RWPE1 (cell line): ENCODE measurements around the gene EHD4.

ENCODE experiments used
- CTCF ChIA-PET: fragments of 350-600 bp; sonication (Branson Sonifier 250); formaldehyde crosslinking; extraction: SDS; loops from one replicate; lab custom pipeline; 2021; lab: Yijun Ruan, JAX
- POLR2A ChIA-PET: fragments of 400-600 bp; formaldehyde crosslinking; extraction: SDS; loops from one replicate; lab custom pipeline; 2020; ENCODE audit warnings: antibody characterized with exemption; ENCODE audit not compliant: low non-redundant PET; lab: Yijun Ruan, JAX
- DNase-seq: peaks from one replicate; pipeline ENCODE4 v3.0.0; 2012; ENCODE audit warnings: low spot score
- H3K27ac ChIP-seq: fragments of 450-650 bp; 2 replicates; pipeline ENCODE4 v1.5.1; 2017
- TF ChIP-seq, protein P1 (sequence below): fragments of 450-650 bp; conservative IDR thresholded peaks from 2 replicates; pipeline ENCODE4 v1.5.1; 2017; ENCODE audit warnings: low read depth, mild to moderate bottlenecking

Gene EHD4

GRCh38 chr15:41978534-41978933 lies 6.2 kb upstream of the EHD4 start:
- TF ChIP-seq, protein P1, sequence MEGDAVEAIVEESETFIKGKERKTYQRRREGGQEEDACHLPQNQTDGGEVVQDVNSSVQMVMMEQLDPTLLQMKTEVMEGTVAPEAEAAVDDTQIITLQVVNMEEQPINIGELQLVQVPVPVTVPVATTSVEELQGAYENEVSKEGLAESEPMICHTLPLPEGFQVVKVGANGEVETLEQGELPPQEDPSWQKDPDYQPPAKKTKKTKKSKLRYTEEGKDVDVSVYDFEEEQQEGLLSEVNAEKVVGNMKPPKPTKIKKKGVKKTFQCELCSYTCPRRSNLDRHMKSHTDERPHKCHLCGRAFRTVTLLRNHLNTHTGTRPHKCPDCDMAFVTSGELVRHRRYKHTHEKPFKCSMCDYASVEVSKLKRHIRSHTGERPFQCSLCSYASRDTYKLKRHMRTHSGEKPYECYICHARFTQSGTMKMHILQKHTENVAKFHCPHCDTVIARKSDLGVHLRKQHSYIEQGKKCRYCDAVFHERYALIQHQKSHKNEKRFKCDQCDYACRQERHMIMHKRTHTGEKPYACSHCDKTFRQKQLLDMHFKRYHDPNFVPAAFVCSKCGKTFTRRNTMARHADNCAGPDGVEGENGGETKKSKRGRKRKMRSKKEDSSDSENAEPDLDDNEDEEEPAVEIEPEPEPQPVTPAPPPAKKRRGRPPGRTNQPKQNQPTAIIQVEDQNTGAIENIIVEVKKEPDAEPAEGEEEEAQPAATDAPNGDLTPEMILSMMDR, result no peak
- DNase-seq, result no peak
- POLR2A ChIA-PET, result no interaction called here
- no peak overlapping the region for H3K27ac ChIP-seq
- CTCF ChIA-PET, result interaction anchor here (0.6 to 3.0 kb wide), 2 partner anchors 10 to 44 kb away, joined by 3 to 13 read pairs; no protein-coding TSS in a partner anchor

- DNase-seq, result no peak
- TF ChIP-seq, protein P1, result no peak
- no peak overlapping the region for H3K27ac ChIP-seq
- ChIA-PET CTCF (interaction anchor here (0.6 to 3.0 kb wide), 2 partner anchors 11 to 44 kb away, joined by 3 to 13 read pairs; no protein-coding TSS in a partner anchor), POLR2A (no interaction called here)
Observed at GRCh38 chr15:41977757-41978383, 5.5 kb upstream of the EHD4 start.

DNA sequence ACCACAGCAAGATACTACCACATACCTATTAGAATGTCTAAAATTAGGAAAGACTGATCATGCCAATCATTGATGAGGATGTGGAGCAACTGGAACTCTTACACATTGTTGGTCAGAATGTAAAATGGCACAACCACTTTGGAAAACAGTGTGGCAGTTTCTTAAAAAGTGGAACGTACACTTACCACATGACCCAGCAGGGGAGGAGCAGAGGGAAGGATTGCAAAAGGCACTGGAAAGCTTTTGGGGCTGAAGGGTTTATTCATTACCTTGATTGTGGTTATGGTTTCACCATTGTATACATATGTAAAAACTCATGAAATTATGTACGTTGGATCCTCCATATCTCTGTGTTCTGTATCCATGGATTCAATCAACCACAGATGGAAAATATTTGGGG lies 3.3 kb upstream of the EHD4 start:
- DNase-seq, result no peak
- POLR2A ChIA-PET, result no interaction called here
- CTCF ChIA-PET, result no interaction called here
- TF ChIP-seq, protein P1, result no peak
- no peak overlapping the region for H3K27ac ChIP-seq

- TF ChIP-seq, protein P1, result no peak
- no peak for DNase-seq
- H3K27ac ChIP-seq, result no peak overlapping the region
- ChIA-PET POLR2A (no interaction called here), CTCF (interaction anchor here (2.8 kb wide), 1 partner anchor 15 kb away, joined by 10 read pairs; no protein-coding TSS in a partner anchor)
Observed at GRCh38 chr15:41974041-41974440, 1.7 kb upstream of the EHD4 start.

GRCh38 chr15:41971895-41972252 lies 483 bp downstream of the EHD4 start:
- peak overlapping the region; percentile 80 for H3K27ac ChIP-seq
- DNase-seq, result no peak
- POLR2A ChIA-PET, result interaction anchor here (1.6 kb wide), 1 partner anchor 133 kb away, joined by 3 read pairs; the partner anchor contains the start of gene PLA2G4B
- CTCF ChIA-PET, result interaction anchor here (0.6 to 2.8 kb wide), 3 partner anchors 17 to 1362 kb away, joined by 3 to 10 read pairs (median 4); no protein-coding TSS in a partner anchor
- TF ChIP-seq, protein P1, result no peak

DNA sequence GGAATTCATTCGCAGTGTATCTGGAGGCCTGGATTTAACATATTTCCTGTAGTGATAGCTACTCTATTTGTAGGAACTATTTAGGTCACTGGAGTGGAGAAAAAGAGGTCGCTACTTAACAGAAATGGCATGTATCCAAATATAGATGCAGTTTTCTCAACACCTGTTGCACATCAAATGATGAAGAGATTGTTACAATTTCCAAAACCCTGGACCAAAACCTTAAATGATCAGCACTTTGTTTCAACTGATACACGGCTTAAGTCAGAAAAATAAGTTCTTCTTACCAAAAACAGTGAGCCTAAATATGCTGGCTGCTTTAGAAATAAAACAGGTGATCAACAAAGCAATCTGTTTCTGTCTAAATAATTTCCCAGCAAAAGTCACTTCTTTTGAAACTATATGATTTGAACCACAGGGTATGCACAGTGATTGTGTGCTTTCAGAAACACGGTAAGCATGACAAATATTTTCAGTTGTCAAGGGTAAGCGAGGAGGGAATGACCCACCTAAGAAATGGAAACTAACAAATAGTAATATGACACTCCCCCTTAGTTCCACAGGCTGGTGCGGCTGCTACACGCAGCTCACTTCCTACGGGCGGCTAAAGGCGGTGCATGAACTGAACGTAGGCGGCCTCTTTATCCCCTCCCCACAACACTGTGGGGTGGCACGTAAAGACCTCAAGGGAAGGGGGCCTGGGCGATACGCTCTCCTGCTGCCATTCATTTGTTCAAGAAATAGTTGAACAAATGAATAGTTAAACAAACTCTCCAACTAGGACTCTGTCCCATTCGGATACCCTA lies 1.1 kb downstream of the EHD4 start:
- ChIA-PET CTCF (interaction anchor here (0.6 kb wide), 1 partner anchor 123 kb away, joined by 3 read pairs; no protein-coding TSS in a partner anchor), POLR2A (no interaction called here)
- peak; percentile 68 for DNase-seq
- TF ChIP-seq, protein P1, result no peak
- peak overlapping the region; percentile 80 for H3K27ac ChIP-seq
